HEK293T (cell line): ENCODE results near the gene TUBA1A.
"Not testable (repeated sequence)": the region's sequence is repeated elsewhere in the genome, so short reads cannot be mapped to it uniquely, and the experiment has no call there.

ENCODE experiments used
- CTCF ChIA-PET: fragments of 350-600 bp; formaldehyde crosslinking; extraction: SDS; loops from one replicate; lab custom pipeline; 2021; ENCODE audit warnings: antibody characterized with exemption, inconsistent platforms; lab: Yijun Ruan, JAX
- POLR2A ChIA-PET: fragments of 350-600 bp; formaldehyde crosslinking; extraction: SDS; loops from one replicate; lab custom pipeline; 2020; ENCODE audit warnings: antibody characterized with exemption, inconsistent platforms; lab: Yijun Ruan, JAX
- DNase-seq: peaks from one replicate; pipeline ENCODE4 v3.0.0; 2012; ENCODE audit warnings: mixed read lengths; ENCODE audit errors: extremely low spot score
- ARNT ChIP-seq: fragments of 450-650 bp; IDR thresholded peaks from 2 replicates; pipeline ENCODE4 v1.6.1; 2017; ENCODE audit warnings: mild to moderate bottlenecking
- BHLHE40 ChIP-seq: fragments of 450-650 bp; IDR thresholded peaks from 2 replicates; pipeline ENCODE4 v1.6.1; 2016; ENCODE audit warnings: mild to moderate bottlenecking, moderate library complexity, borderline replicate concordance
- CTBP1 ChIP-seq: fragments of 450-650 bp; IDR thresholded peaks from 2 replicates; pipeline ENCODE4 v1.6.1; 2016; ENCODE audit warnings: borderline replicate concordance
- ELF4 ChIP-seq: fragments of 450-650 bp; IDR thresholded peaks from 2 replicates; pipeline ENCODE4 v1.6.1; 2017; ENCODE audit warnings: antibody characterized with exemption
- FOXA1 ChIP-seq: fragments of 450-650 bp; IDR thresholded peaks from 2 replicates; pipeline ENCODE4 v1.6.1; 2016; ENCODE audit warnings: mild to moderate bottlenecking
- FOXK2 ChIP-seq: fragments of 450-650 bp; IDR thresholded peaks from 2 replicates; pipeline ENCODE4 v1.6.1; 2016; ENCODE audit warnings: mild to moderate bottlenecking
- FOXM1 ChIP-seq: fragments of 450-650 bp; IDR thresholded peaks from 2 replicates; pipeline ENCODE4 v1.6.1; 2017; ENCODE audit warnings: mild to moderate bottlenecking, borderline replicate concordance
- HDGF ChIP-seq: fragments of 450-650 bp; IDR thresholded peaks from 2 replicates; pipeline ENCODE4 v1.6.1; 2017; ENCODE audit warnings: antibody characterized with exemption, borderline replicate concordance
- L3MBTL2 ChIP-seq: fragments of 450-650 bp; conservative IDR thresholded peaks from 2 replicates; pipeline ENCODE4 v1.6.1; 2016; ENCODE audit warnings: mild to moderate bottlenecking
- LEF1 ChIP-seq: fragments of 450-650 bp; IDR thresholded peaks from 2 replicates; pipeline ENCODE4 v1.6.1; 2017; ENCODE audit warnings: mild to moderate bottlenecking, borderline replicate concordance
- NFRKB ChIP-seq: fragments of 450-650 bp; IDR thresholded peaks from 2 replicates; pipeline ENCODE4 v1.6.1; 2016; ENCODE audit warnings: mild to moderate bottlenecking, moderate library complexity
- SP1 ChIP-seq: fragments of 450-650 bp; IDR thresholded peaks from 2 replicates; pipeline ENCODE4 v1.6.1; 2017
- TARDBP ChIP-seq: fragments of 450-650 bp; IDR thresholded peaks from 2 replicates; pipeline ENCODE4 v1.6.1; 2016
- ZNF384 ChIP-seq: fragments of 450-650 bp; IDR thresholded peaks from 2 replicates; pipeline ENCODE4 v1.6.1; 2016
- TF ChIP-seq, protein P1 (sequence below): fragments of 450-650 bp; IDR thresholded peaks from 2 replicates; pipeline ENCODE4 v1.6.1; 2016

TUBA1A gene

DNA sequence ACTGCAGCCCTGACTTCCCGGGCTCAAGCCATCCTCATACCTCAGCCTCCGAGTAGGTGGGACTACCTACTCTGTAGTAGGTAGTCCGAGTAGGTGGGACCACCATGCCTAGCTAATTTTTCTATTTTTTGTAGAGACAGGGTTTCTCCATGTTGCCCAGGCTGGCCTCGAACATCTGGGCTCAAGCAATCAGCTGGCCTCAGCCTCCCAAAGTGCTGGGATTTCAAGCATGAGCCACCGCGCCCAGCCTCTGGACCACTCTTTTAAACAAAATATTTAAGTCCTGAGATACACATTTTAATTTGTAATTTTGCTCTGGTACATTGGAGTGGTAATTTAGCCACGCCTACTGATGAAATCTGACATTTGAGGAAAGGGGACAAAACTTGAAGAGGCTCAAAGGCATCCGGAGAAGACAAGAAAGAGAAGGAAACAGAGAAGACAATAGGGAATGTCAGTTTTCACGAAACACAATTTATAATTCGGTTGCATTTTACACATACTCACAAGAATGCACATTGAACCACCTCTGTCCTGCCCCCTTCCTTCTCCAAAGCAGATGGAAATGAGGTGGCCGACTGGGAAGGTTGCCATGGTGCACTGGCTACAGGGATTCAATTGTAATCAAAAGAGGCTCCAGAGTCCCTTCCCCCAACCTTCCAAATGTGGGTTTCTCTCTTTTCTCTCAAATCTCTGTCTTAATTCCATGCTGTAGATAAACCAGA lies 9.7 kb upstream of the TUBA1A start:
- DNase-seq, result no peak
- CTCF ChIA-PET, result interaction anchor here (0.6 kb wide), 1 partner anchor 19 kb away, joined by 3 read pairs; no protein-coding TSS in a partner anchor
- TF ChIP-seq ARNT (no peak), CTBP1 (no peak), ZNF384 (no peak), NFRKB (no peak)
- POLR2A ChIA-PET, result interaction anchor here (1.0 to 4.3 kb wide), 2 partner anchors 11 to 67 kb away, joined by 3 to 17 read pairs; partner anchors contain the start of gene TUBA1B

DNA sequence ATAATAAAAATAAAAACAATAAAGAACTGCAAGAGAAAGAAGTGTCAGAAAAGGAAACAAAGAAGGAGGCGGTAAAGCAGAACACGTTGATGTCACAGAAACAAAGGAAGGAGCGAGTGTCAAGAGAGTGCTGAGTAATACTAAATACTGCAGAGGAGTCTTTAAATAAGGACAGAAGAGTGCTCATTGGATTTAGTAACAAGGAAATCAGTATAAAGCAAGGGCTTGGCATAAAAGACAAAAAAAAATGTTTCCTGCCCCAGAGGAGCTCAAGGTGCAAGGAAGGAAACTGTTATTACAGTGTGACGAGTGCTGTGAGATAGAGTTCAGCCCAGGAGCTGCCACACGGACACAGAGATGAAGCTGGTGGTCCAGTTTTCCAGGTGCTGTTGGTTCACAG lies 8.4 kb upstream of the TUBA1A start:
- TF ChIP-seq TARDBP (no peak), L3MBTL2 (no peak), ZNF384 (no peak), ARNT (no peak), NFRKB (no peak), SP1 (no peak), HDGF (no peak), CTBP1 (no peak), ELF4 (no peak), FOXK2 (no peak), FOXA1 (no peak)
- ChIA-PET CTCF (no interaction called here), POLR2A (interaction anchor here (4.3 kb wide), 1 partner anchor 66 kb away, joined by 17 read pairs; the partner anchor contains the start of gene TUBA1B)
- no peak for DNase-seq

DNA sequence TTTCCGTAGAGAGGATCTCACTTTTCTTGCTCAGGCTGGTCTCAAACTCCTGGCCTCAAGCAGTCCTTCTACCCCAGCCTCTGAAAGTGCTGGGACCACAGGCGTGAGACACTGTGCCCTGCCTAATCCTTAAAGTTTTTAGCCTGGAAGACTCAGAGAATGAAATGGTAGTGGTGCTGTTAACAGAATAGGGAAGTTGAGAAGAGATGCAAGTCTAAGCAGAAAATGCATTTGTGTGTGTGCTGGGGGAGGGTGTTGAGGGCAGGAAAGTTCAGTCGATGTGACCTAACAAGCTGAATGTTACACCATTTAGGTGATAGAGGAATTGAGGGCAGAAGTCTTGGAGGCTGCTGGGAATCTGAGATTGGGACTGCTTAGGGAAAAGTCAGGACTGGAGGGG lies 6.9 kb upstream of the TUBA1A start:
- ChIA-PET POLR2A (interaction anchor here (4.3 kb wide), 1 partner anchor 64 kb away, joined by 17 read pairs; the partner anchor contains the start of gene TUBA1B), CTCF (interaction anchor here (0.6 kb wide), 1 partner anchor 20 kb away, joined by 3 read pairs; no protein-coding TSS in a partner anchor)
- no peak for DNase-seq
- TF ChIP-seq, protein P1, sequence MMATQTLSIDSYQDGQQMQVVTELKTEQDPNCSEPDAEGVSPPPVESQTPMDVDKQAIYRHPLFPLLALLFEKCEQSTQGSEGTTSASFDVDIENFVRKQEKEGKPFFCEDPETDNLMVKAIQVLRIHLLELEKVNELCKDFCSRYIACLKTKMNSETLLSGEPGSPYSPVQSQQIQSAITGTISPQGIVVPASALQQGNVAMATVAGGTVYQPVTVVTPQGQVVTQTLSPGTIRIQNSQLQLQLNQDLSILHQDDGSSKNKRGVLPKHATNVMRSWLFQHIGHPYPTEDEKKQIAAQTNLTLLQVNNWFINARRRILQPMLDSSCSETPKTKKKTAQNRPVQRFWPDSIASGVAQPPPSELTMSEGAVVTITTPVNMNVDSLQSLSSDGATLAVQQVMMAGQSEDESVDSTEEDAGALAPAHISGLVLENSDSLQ, result no peak
- no peak for TF ChIP-seq ELF4

DNA sequence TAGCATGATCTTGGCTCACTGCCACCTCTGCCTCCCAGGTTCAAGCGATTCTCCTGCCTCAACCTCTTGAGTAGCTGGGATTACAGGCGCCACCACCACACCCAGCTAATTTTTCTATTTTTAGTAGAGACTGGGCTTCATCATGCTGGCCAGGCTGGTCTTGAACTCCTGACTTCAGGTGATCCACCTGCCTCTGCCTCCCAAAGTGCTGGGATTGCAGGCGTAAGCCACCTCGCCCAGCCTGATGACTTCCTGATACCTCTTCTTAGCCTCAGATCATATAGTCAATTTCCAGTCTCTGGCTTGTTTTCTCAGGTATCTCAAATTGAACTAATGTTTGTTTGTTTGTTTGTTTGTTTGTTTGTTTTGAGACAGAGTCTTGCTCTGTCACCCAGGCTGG lies 4.9 kb upstream of the TUBA1A start:
- CTCF ChIA-PET, POLR2A ChIA-PET, DNase-seq: not testable (repeated sequence)

DNA sequence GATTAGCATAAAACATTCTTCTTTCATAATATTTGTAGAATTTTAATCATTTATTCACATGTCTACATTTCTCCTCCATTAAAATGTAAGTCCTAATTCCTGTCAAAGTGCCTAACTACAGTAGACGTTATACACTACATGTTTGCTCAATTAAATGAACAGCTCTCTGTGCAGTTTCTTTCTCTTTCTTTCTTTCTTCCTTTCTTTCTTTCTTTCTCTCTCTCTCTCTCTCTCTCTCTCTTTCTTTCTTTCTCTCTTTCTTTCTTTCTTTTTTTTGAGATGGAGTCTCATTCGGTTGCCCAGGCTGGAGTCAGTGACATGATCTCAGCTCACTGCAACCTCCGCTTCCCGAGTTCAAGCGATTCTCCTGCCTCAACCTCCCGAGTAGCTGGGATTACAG lies 2.6 kb upstream of the TUBA1A start:
- POLR2A ChIA-PET, CTCF ChIA-PET, DNase-seq: not testable (repeated sequence)

DNA sequence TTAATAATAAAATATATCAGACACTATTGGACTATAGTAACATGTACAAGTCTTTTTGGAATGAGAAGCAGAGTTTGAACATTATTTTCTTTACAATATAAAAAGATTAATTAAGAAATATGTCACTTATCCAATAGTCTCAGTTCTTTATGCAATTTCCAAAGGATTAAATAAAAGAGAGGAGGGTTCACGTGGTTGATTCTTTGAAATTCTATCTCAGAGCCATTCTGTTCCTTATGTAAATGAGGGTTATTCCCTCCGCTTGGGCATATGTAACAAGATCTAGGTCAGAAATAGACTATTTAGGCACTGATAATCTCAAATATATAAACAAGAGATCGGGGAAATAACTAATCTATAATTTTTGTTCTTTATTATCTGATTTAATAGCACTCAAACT lies 2.1 kb upstream of the TUBA1A start:
- ChIA-PET CTCF (interaction anchor here (0.6 kb wide), 1 partner anchor 103 kb away, joined by 3 read pairs; no protein-coding TSS in a partner anchor), POLR2A (interaction anchor here (4.8 kb wide), 1 partner anchor 59 kb away, joined by 99 read pairs; the partner anchor contains the start of gene TUBA1B)
- no peak for TF ChIP-seq TARDBP
- DNase-seq, result no peak

DNA sequence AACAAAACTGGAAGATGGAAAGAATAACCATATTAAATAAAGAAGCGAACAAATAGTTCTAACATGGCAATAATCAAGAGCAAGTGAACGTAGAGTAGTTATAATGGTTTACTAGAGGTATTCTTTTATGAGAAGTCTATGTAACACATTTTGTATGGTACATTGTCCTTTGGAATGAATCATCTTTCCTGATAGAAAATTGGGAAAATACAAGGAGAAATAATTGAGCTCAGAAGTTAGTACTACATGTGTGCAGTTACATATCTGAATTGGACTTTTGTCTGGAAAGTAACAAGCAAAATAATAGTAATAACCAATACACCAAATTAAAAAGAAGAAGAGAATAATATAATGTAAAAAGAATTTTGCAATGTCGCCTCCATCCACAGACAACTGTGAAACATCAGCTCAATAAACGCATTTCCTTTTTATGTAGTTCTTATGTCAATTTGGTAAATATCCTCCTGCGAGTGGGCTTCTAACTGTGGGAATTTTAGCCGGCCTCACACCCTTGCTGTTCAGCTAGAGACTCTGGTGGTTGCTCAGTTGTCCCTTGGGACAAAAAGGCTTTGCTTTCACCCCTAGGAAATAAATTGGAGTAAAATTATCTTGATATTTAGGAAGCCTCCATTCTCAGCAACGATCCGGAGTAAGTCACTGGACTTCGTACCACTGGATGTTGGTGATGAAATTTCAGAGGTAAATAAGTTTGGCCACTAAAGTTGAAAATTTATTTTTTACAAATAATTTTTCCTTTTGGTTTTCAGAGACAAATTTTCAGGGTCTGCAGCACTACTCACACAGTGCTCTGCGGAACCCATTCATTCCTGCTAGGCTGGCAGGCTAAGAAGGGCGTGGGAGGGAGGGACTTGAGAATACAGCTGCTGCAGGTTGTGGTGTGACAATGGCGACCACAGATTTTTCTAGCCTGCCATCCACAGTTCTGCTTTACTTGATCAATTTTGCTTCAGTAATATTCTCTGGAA lies 1.1 kb upstream of the TUBA1A start:
- DNase-seq, result no peak
- POLR2A ChIA-PET, result interaction anchor here (1.4 to 4.8 kb wide), 2 partner anchors 22 to 58 kb away, joined by 3 to 99 read pairs; partner anchors contain the start of gene TUBA1B
- TF ChIP-seq L3MBTL2 (no peak), ARNT (no peak), LEF1 (no peak), FOXK2 (no peak), BHLHE40 (no peak), TARDBP (no peak), FOXM1 (no peak), HDGF (no peak), NFRKB (no peak), ZNF384 (no peak), ELF4 (no peak)
- TF ChIP-seq, protein P1, result no peak
- CTCF ChIA-PET, result interaction anchor here (0.9 kb wide), 1 partner anchor 45 kb away, joined by 4 read pairs; no protein-coding TSS in a partner anchor
